ENCODE results near the gene LSM5. TPM values are rescaled to one million over a fixed set of nuclear protein-coding genes. Genes with fewer than 3 reads are reported as not detected.

Gene LSM5
- total RNA-seq, 1 donor from 2014 or later: 35.5 TPM

DNA sequence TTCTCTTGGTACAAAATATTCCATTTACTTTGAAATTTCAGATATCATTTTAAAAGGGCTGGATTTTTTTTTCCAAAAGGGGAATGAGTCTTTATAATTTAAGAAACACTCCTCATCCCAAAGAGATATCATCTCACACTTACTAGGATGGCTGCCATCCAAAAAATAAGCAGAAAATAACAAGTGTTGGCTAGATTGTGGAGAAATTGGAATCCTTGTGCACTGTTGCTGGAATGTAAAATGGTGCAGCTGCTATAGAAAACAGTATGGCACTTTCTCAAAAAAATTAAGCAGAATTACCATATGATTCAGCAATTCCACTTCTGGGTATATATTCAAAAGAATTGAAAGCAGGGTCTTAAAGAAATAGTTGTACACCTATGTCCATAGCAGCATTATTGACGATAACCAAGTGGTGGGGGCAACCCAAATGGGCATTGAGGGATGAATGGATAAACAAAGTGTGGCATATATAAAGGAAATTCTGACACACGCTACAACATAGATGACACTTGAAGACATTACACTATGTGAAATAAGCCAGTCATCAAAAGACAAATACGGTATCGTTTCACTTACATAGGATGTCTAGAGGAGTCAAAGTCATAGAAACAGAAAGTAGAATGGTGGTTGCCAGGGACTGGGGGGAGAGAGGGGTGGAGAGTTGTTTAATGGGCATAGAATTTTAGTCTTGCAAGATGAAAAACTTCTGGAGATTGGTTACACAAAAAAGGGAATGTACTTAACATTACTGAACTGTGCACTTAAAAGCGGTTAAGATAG is 53.8 kb downstream of the LSM5 start:
- H3K27ac Mint-ChIP-seq (ENCODE audit: unreplicated experiment): no peak overlapping the region
- peaks cover 25% of the 10 kb centered on the region for H3K27me3 Mint-ChIP-seq (ENCODE audit: unreplicated experiment)
- no peaks in the 10 kb centered on the region for H3K4me1 Mint-ChIP-seq (ENCODE audit: unreplicated experiment)
- no peak overlapping the region for H3K4me3 Mint-ChIP-seq (ENCODE audit: unreplicated experiment)
- H3K9me3 Mint-ChIP-seq (ENCODE audit: unreplicated experiment): no peaks in the 10 kb centered on the region
- H3K36me3 Mint-ChIP-seq (ENCODE audit: unreplicated experiment): no peaks in the 10 kb centered on the region
- no peak for TF ChIP-seq CTCF (IDR thresholded peaks at IDR 0.05)
- no peak for DNase-seq (ENCODE audit: extremely low spot score, unreplicated experiment)

Other genes with a start within 250 kb of the LSM5 start
- gene AVL9, start 5.1 kb upstream of the LSM5 start, total RNA-seq: 21.2 and 28.4 TPM in 2 replicates